CD4-positive, alpha-beta T cell treated with Interleukin-6 for 4 hours (primary cell): ENCODE data around the gene PBX3.
"Not testable (repeated sequence)": the region's sequence is repeated elsewhere in the genome, so short reads cannot be mapped to it uniquely, and the experiment has no call there.

Experiments used
- DNase-seq: peaks from one replicate; pipeline ENCODE4 v3.0.0-alpha.2; 2020; ENCODE audit warnings: mixed read lengths

The PBX3 gene

GRCh38 chr9:125749287-125749935 is 2.2 kb downstream of the PBX3 start:
- DNase-seq, result no peak

- no peak for DNase-seq
Observed at GRCh38 chr9:125749951-125750626, 2.9 kb downstream of the PBX3 start.

- no peak for DNase-seq
Observed at GRCh38 chr9:125750627-125751011, 3.4 kb downstream of the PBX3 start.

- DNase-seq, result no peak
Observed at GRCh38 chr9:125752070-125752628, 5.0 kb downstream of the PBX3 start.

GRCh38 chr9:125754096-125754495 is 6.9 kb downstream of the PBX3 start:
- DNase-seq, result no peak

- DNase-seq, result no peak
Observed at GRCh38 chr9:125755340-125755739, 8.2 kb downstream of the PBX3 start.

GRCh38 chr9:125756518-125756917 is 9.3 kb downstream of the PBX3 start:
- no peak for DNase-seq

- DNase-seq, result no peak
Observed at GRCh38 chr9:125757834-125758233, 10.7 kb downstream of the PBX3 start.

GRCh38 chr9:125758986-125759763 is 12.0 kb downstream of the PBX3 start:
- no peak for DNase-seq

GRCh38 chr9:125759764-125760129 is 12.6 kb downstream of the PBX3 start:
- DNase-seq, result no peak

GRCh38 chr9:125760537-125760936 is 13.4 kb downstream of the PBX3 start:
- no peak for DNase-seq

GRCh38 chr9:125761676-125762450 is 14.7 kb downstream of the PBX3 start:
- DNase-seq, result no peak

GRCh38 chr9:125763394-125763801 is 16.2 kb downstream of the PBX3 start:
- DNase-seq, result no peak

- no peak for DNase-seq
Observed at GRCh38 chr9:125764198-125764597, 17.0 kb downstream of the PBX3 start.

GRCh38 chr9:125766468-125767221 is 19.5 kb downstream of the PBX3 start:
- no peak for DNase-seq

- no peak for DNase-seq
Observed at GRCh38 chr9:125767349-125767748, 20.2 kb downstream of the PBX3 start.

- no peak for DNase-seq
Observed at GRCh38 chr9:125768803-125769202, 21.6 kb downstream of the PBX3 start.

- DNase-seq, result no peak
Observed at GRCh38 chr9:125771037-125771436, 23.9 kb downstream of the PBX3 start.

- no peak for DNase-seq
Observed at GRCh38 chr9:125772740-125773139, 25.6 kb downstream of the PBX3 start.

GRCh38 chr9:125774106-125774505 is 26.9 kb downstream of the PBX3 start:
- no peak for DNase-seq

GRCh38 chr9:125776789-125777188 is 29.6 kb downstream of the PBX3 start:
- DNase-seq, result not testable (repeated sequence)
